Right cardiac atrium (tissue), 5 donors: ENCODE measurements around the gene NFKB2. TPM values are rescaled to one million over a fixed set of nuclear protein-coding genes. Genes with fewer than 3 reads are reported as not detected.

Experiments used
- ATAC-seq, 2 donors: fragments of 200-7000 bp; cut with Tn5 transposase; one replicate each; pipeline versions ENCODE4 v1.8.0 to v1.9.1; 2020; ENCODE audit warnings: moderate library complexity in 2 of 2, mild to moderate bottlenecking in 1 of 2
- DNase-seq, 3 donors: peaks; one replicate each; pipeline ENCODE4 v3.0.0-alpha.2; 2020
- H3K27ac ChIP-seq: one replicate; pipeline ENCODE4 v1.5.1; 2013; ENCODE audit warnings: mild to moderate bottlenecking, low read length, control low read depth, moderate library complexity
- H3K27me3 ChIP-seq: one replicate; pipeline ENCODE4 v1.6.1; 2013; ENCODE audit not compliant: control insufficient read depth, insufficient read depth
- H3K4me1 ChIP-seq: one replicate; pipeline ENCODE4 v1.6.1; 2013; ENCODE audit warnings: low read length; ENCODE audit not compliant: control insufficient read depth, insufficient read depth
- H3K4me3 ChIP-seq: one replicate; pipeline ENCODE4 v1.5.1; 2013; ENCODE audit warnings: low read length, control low read depth
- H3K9me3 ChIP-seq: one replicate; pipeline ENCODE4 v1.6.1; 2013; ENCODE audit warnings: low read length; ENCODE audit not compliant: control insufficient read depth
- WGBS: extraction: QIAGEN DNeasy Blood & Tissue Kit; methylation state at CpG from one replicate; pipeline ENCODE4 v1.1.7; 2013; 5-methylcytosine and 5-hydroxymethylcytosine counted together
- intact Hi-C, 4 donors: fragments of 100-400 bp; cut with DNase I; formaldehyde crosslinking; loops; one replicate each; pipeline versions ENCODE4 v1.11.0 to v1.14.0; 2022 to 2023
- polyA plus RNA-seq: library from polyadenylated mRNA; stranded (reverse); fragments of 200-250 nt; gene quantifications from one replicate; pipeline ENCODE4 v1.2.3, GENCODE V29; 2013
- total RNA-seq, 4 donors: library from RNA; stranded (reverse); fragmentation: NEBNext Ultra II Directional; extraction: Animal tissue kit (Norgen Biotek cat#: 25700); gene quantifications; one replicate each; pipeline ENCODE4 v1.2.1, GENCODE V29; 2021
- donor health status: healthy with polysubstance abuse.
- donor health status: DM: no; HTN: yes; CAD: no.
- donor health status: DM: no; HTN: no; CAD: no.
- donor health status: DM: no; HTN: yes; CAD: no; lungs with severe emphysema.
- donor health status: DM: yes; HTN: yes; CAD: no.

NFKB2 gene
- total and polyA plus RNA-seq, 5 donors = 9.3 to 18.2 (median 14.2) TPM

- H3K4me1 ChIP-seq = no peaks in the 10 kb centered on the region
- no peak overlapping the region for H3K27ac ChIP-seq
- under 1% methylated on average over 103 of the region's 103 CpGs for WGBS
Observed at GRCh38 chr10:102408728-102409603, 13.5 kb downstream of the NFKB2 start.

GRCh38 chr10:102409604-102410428 lies 14.3 kb downstream of the NFKB2 start:
- WGBS = 29% methylated on average over 24 of the region's 24 CpGs
- Histone ChIP-seq H3K4me3 (peak overlapping the region; percentile 58), H3K9me3 (no peaks in the 10 kb centered on the region), H3K4me1 (no peaks in the 10 kb centered on the region), H3K27me3 (no peaks in the 10 kb centered on the region), H3K27ac (no peak overlapping the region)
- DNase-seq = peak in 1 of 3 donors; percentile 9
- no peak for ATAC-seq
- intact Hi-C loops = loop anchor here in 1 of 4 donors (10.0 kb wide), 1 partner anchor 175 kb away; no protein-coding TSS in a partner anchor

More at GRCh38 chr10:102408728-102409603, 13.5 kb downstream of the NFKB2 start:
- Histone ChIP-seq H3K9me3 (no peaks in the 10 kb centered on the region), H3K4me3 (peak overlapping the region; percentile 58), H3K27me3 (no peaks in the 10 kb centered on the region)
- intact Hi-C loops = loop anchor here in 1 of 4 donors (10.0 kb wide), 1 partner anchor 176 kb away; no protein-coding TSS in a partner anchor
- ATAC-seq (peak; percentile 33 to 52), DNase-seq (peak in 2 of 3 donors; percentile 70 to 81)

- H3K9me3 ChIP-seq = no peaks in the 10 kb centered on the region
- intact Hi-C loops = no loop called here
- no peaks in the 10 kb centered on the region for H3K4me1 ChIP-seq
- ATAC-seq = peak in 1 of 2 donors; percentile 39
- DNase-seq = peak; percentile 33 to 72 (median 63)
- H3K27me3 ChIP-seq = no peaks in the 10 kb centered on the region
- no peak overlapping the region for H3K27ac ChIP-seq
- peak overlapping the region; percentile 6 for H3K4me3 ChIP-seq
- 2% methylated on average over 48 of the region's 48 CpGs for WGBS
Observed at GRCh38 chr10:102410429-102411073, 15.0 kb downstream of the NFKB2 start.

- no peaks in the 10 kb centered on the region for H3K4me1 ChIP-seq
- whole genome bisulfite sequencing = 79% methylated on average over 14 of the region's 14 CpGs
- no peak overlapping the region for H3K27ac ChIP-seq
- H3K4me3 ChIP-seq = no peak overlapping the region
- intact Hi-C loops = no loop called here
- H3K27me3 ChIP-seq = no peaks in the 10 kb centered on the region
- DNase-seq = peak in 1 of 3 donors; percentile 48
- no peaks in the 10 kb centered on the region for H3K9me3 ChIP-seq
- no peak for ATAC-seq
Observed at GRCh38 chr10:102411341-102412255, 16.1 kb downstream of the NFKB2 start.

- no peaks in the 10 kb centered on the region for H3K9me3 ChIP-seq
- no peak overlapping the region for H3K4me3 ChIP-seq
- no peak for DNase-seq
- H3K27me3 ChIP-seq = no peaks in the 10 kb centered on the region
- ATAC-seq = no peak
- no peaks in the 10 kb centered on the region for H3K4me1 ChIP-seq
- intact Hi-C loops = no loop called here
- WGBS = 86% methylated on average over 10 of the region's 10 CpGs
- no peak overlapping the region for H3K27ac ChIP-seq
Observed at GRCh38 chr10:102412293-102412692, 16.8 kb downstream of the NFKB2 start.

- ATAC-seq = no peak
- Histone ChIP-seq H3K27me3 (no peaks in the 10 kb centered on the region), H3K27ac (no peak overlapping the region), H3K9me3 (no peaks in the 10 kb centered on the region), H3K4me1 (no peaks in the 10 kb centered on the region), H3K4me3 (no peak overlapping the region)
- intact Hi-C loops = no loop called here
- 30% methylated on average over 5 of the region's 5 CpGs for WGBS
- DNase-seq = peak in 1 of 3 donors; percentile 30
Observed at GRCh38 chr10:102413053-102413705, 17.7 kb downstream of the NFKB2 start.

GRCh38 chr10:102413806-102414561 lies 18.5 kb downstream of the NFKB2 start:
- H3K27me3 ChIP-seq = no peaks in the 10 kb centered on the region
- DNase-seq (peak in 1 of 3 donors; percentile 50), ATAC-seq (no peak)
- H3K9me3 ChIP-seq = no peaks in the 10 kb centered on the region
- 68% methylated on average over 16 of the region's 16 CpGs for WGBS
- H3K27ac ChIP-seq = no peak overlapping the region
- intact Hi-C loops = no loop called here
- H3K4me1 ChIP-seq = no peaks in the 10 kb centered on the region
- H3K4me3 ChIP-seq = no peak overlapping the region

GRCh38 chr10:102414749-102415148 lies 19.2 kb downstream of the NFKB2 start:
- intact Hi-C loops = no loop called here

GRCh38 chr10:102416283-102416682 lies 20.8 kb downstream of the NFKB2 start:
- intact Hi-C loops = no loop called here
- H3K4me3 ChIP-seq = no peak overlapping the region
- no peak overlapping the region for H3K27ac ChIP-seq
- no peaks in the 10 kb centered on the region for H3K9me3 ChIP-seq
- peak in 1 of 3 donors; percentile 11 for DNase-seq
- no peak for ATAC-seq
- peaks cover 3% of the 10 kb centered on the region for H3K4me1 ChIP-seq
- 68% methylated on average over 9 of the region's 9 CpGs for WGBS
- H3K27me3 ChIP-seq = no peaks in the 10 kb centered on the region

More at GRCh38 chr10:102414749-102415148, 19.2 kb downstream of the NFKB2 start:
- no peaks in the 10 kb centered on the region for H3K4me1 ChIP-seq
- peak in 1 of 3 donors; percentile 42 for DNase-seq
- no peak overlapping the region for H3K4me3 ChIP-seq
- no peak overlapping the region for H3K27ac ChIP-seq
- WGBS = 42% methylated on average over 20 of the region's 20 CpGs
- no peak for ATAC-seq
- H3K9me3 ChIP-seq = no peaks in the 10 kb centered on the region
- H3K27me3 ChIP-seq = no peaks in the 10 kb centered on the region
